Measurements from ENCODE around the gene PATZ1. TPM values are rescaled to one million over a fixed set of nuclear protein-coding genes. Genes with fewer than 3 reads are reported as not detected.

The PATZ1 gene
- total RNA-seq, 1 donor from 2014 or later = 27.4 TPM

DNA sequence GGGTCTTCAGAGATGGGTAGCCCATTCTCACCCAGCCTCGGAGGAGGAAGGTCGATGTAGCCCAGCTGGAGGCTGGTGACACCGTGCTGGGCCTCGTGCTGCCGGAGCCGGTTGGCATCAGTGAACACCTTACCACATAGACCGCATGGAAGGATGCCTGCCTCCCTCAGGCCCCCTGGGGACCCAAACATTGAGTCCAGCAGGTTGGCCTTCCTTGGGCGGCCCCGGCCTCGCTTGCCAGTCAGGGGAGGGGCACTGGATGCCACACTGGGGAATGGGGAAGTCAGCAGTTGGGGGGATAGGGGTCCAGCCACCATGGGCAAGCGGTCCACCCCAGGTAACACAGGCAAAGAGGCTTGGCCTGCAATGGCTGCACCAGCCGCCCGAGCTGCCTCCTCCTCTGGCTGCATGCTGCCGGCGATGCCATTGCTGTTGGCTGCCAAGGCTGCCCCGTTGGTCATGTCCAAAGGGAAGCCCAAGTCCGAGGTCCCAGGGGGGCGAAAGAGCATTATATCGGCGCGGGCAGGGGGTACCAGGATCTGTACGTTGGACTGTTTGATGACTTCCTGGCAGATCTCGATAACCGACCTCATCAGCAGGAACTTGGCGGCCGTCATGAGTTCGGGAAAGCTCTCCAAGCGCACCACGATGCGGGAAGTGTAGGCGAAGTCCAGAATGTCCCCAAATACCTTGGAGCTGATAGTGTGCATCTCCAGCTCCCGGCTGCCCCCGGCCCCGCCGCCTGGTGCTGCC lies 1.4 kb downstream of the PATZ1 start:
- intact Hi-C loops (cut with micrococcal nuclease) = loop anchor here (1.0 to 5.0 kb wide), 5 partner anchors 52 to 1742 kb away; partner anchors contain the start of genes DEPDC5, DRG1, EIF4ENIF1 and NF2

DNA sequence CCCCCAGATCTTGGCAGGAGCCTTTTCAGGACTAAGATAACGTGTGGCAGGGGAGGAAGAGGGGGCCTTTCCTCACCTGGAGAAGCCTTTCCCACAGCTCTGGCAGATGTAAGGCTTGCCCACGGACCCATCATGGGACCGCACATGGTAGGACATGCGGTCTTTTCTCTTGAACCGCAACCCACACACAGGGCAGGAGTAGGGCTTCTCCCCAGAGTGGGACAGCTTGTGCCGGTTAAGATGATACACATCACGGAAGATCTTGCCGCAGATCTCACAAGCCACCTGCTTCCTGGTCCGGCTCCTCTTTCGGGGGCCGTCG lies 1.9 kb downstream of the PATZ1 start:
- intact Hi-C loops (cut with micrococcal nuclease) = loop anchor here (2.0 kb wide), 1 partner anchor 145 kb away; the partner anchor contains the start of gene EIF4ENIF1

DNA sequence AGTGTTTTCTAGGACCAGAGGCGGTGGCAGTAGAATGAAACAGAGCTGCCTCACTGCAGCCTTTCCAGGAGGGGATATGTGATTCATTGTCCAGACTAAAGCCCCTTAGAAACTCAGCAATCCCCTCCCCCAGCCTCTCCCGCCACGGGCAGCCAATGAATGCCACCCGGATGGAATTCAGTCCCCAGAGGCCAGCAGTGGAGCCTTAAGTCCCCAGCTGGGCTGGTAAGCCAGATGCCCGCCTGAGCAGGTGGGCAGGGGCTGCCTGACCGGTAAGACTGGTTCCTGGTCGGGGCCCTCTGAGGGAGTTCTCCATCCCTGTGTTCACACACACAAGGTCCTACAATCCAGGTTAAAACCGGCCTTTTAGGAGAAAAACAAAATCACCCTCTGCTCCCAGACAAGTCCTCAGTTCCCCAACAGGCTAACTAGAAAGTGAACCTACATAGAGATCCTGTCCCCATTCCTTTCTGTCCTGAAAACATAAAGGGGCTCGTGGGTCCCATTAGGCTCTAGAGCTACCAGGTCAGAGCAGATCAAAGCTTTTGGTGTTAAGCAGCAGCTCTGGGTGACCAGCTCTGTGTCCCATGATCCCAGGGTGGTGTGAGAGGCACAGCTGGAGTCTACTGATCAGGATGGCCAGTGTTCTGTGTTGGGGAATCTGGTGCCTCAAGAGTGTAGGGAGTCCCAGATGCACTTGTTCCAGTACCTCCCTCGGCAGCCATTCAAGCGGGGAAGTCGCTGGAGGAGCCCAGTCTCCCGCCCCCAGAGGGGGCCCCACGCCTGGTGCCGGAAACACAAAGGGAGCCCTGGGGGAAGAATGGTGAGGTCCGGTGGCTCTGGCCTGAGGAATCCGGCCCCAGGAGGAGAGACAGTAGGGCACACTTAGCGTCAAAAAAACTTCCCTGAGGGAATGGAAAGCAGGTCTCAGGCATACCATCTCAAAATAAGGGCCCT lies 2.6 kb downstream of the PATZ1 start:
- intact Hi-C loops (cut with micrococcal nuclease) = loop anchor here (2.0 kb wide), 1 partner anchor 145 kb away; the partner anchor contains the start of gene EIF4ENIF1

DNA sequence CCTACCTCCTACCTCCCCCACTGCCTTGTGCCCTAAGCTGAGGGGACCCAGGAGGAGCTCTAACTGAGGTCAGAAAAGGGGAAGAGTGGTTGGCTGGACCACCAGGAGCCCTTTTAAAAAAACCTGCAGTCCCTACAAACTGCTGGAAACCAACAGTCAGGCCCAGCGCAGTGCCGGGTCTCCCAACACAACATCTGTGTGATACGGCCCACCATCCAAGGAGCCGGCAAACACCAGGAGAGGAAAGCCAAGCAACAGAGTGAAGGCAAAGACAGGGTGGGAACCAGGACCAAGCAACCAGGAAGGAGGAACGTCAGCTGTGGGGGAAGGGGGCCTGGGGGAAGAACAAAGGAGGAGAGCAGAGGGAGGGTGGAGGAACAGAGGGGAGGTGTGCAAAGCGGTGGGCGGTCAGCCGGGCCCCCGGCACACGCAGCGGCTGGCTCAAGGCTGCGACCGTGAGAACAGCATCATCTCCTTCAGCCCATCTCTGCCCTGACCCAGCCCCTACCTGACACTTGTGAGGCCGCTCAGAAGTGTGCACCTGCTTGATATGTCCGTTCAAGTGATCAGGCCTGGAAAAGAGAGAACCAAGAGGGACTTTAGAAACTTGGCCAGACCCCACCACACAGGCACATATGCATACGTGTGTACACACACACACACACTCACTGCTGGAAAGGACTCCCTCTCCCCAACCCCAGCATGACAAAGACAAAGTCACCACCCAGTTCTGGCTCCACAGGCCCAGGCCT lies 3.6 kb downstream of the PATZ1 start:
- intact Hi-C loops (cut with micrococcal nuclease) = no loop called here

DNA sequence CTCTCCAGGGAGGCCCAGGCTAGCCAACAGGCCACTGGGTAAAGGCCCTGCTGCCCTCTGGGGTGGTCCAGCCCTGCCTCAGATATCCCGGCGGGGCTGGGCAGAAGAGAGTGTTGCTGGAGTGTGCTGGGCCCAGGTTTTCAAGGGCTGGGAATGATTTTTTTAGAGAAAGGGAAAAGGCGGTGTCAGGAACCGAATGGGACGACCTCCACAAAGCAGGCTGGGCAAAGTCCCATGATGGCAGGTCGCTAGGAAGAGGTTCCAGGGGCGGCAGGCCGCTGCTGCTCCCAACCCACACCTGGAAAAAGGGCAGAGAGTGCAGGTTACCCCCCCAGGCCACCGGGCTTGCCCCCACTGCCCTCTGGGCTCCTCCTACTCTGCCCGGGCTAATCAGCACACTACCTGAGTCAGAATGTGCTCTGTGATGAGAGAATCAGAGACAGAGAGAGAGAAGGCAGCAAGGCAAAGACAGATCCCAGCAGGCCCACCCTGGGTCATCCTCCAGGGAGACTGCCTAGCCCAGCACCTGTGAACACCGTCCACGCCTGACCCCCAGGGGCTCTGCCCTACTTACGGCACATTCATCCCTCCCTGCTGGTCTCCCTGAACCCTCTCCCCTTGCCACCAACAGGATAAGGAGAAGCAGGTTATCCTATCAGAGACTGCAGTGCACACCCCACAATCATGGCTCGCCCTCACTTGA lies 4.6 kb downstream of the PATZ1 start:
- intact Hi-C loops (cut with micrococcal nuclease) = no loop called here

DNA sequence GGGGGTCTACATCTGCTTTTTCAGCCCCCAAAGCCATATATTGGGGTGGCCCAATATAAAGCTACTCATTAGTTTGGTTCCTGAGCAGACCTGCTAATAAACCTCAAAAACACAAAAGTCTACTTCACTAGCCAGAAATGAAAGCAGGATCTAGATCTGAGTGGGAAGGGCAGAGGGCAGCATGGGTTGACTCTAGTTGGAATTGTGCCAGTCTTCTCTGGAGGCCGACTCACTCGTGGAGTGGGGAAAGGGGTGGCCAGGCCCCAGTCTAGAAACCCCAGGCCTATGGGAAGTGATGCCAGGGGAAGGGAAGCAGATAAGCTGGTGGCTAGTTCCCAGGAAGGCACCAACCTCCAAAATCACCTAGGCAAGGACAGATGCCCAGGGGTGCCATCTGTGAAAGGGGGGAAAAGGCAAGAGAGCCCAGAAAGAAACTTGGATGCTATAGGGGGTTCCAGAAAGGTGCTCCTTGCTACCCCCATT lies 5.3 kb downstream of the PATZ1 start:
- intact Hi-C loops (cut with micrococcal nuclease) = no loop called here

DNA sequence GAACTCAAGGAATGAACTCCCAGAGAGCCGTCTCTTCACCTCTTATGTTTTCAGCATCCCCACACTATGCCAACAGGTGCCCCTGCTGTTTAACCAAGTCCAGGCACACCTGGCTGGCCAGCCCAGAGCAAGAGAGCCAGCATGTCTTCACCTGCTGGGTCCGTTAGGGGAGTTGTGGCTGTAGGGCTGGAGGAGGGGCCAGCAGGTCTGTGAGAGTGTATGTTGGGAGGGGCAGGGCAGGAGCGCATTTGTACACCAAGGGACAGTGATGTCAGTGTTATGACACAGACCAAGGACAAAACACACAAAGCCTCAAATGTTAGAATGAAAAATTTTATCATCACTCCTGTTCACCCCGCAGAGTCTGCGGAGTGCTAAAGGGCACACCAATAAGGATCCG lies 5.8 kb downstream of the PATZ1 start:
- intact Hi-C loops (cut with micrococcal nuclease) = no loop called here

DNA sequence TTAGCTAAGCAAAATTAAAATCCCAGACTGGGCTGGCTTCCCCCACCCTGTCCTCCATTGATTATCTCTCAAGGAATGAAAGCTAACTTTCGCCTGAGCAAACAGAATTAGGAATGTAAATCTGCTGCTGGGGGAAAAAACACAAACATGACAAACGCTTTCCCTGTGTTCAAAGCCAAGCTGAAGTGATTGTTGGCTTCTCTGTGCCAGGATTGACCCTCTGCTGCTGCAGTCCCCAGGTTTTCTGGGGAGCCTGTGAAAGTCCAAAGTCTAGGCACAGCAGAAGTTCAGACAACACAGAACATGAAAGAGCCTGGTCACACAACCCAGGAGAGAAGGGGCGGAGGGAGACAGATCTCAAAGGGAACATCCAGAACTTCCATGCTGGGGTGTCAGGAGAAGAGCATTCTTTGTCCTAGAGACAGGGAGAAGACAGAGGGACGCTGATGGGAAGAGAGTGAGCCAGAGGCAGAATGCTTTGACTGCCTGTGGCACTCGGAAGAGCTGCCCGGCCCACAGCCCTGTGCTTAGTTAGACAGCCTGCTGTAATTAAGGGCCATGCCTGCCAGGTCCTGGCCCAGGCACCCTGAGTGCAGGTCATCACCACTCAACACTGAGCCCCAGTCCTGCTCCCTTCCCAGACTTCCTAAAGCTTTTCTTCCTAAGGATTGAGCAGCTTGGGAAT lies 6.9 kb downstream of the PATZ1 start:
- intact Hi-C loops (cut with micrococcal nuclease) = no loop called here

DNA sequence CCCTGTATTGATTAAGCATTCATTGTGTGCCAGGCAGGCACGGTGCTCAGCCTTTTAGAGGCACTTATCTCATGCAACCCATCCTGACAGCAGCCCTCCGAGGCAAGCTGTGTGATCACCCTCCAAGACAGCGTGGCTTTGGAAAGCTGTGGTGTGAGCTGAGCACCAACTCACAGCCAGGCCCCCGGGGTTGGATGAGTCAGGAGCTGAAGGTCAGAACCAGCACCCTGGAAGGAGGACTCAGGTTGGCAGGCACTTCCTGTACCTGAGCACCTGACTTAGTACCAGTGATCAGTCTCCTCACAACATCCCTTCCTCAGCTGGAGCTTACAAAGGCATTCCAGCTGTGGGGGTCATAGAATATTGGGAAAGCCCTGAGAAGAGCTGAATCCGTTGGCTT lies 9.0 kb downstream of the PATZ1 start:
- intact Hi-C loops (cut with micrococcal nuclease) = no loop called here

DNA sequence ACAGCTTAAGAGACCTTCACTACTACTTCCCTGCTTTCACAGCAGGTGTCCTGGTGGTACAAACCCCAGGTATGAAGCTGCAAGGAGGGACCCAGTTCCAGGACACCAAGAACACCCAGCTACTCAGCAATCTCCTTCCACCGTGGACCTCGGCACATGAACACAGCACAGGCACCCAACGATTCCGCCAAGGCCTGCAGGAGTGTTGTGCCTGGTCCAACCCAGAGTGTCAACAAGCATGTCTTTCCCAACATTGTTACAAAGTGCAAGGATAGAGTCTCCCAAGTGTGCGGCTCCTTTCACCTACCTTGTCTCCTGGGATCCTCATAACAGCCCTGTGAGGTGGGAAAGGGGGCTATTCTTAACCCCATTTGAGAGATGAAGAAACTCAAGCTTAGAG lies 11.8 kb downstream of the PATZ1 start:
- intact Hi-C loops (cut with micrococcal nuclease) = no loop called here

DNA sequence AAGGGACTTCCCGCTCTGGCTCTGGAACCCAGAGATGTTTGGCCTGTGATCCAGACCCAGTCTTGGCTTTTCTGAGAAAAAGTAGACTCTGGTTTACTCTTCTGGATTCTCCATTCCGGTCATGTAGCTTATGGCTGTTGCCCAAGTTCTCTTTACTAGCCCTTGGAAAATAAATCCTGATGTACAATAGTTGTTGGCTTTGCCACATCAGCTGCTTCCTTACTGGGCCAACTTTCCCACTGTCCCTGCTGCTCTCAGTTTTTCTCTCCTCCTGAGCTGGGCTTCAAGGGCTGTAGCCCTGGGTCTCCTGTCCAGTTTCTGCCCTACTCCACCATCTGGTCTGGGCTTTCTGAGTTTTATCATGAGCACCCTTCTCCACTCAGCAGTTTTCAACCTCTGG lies 12.5 kb downstream of the PATZ1 start:
- intact Hi-C loops (cut with micrococcal nuclease) = no loop called here

DNA sequence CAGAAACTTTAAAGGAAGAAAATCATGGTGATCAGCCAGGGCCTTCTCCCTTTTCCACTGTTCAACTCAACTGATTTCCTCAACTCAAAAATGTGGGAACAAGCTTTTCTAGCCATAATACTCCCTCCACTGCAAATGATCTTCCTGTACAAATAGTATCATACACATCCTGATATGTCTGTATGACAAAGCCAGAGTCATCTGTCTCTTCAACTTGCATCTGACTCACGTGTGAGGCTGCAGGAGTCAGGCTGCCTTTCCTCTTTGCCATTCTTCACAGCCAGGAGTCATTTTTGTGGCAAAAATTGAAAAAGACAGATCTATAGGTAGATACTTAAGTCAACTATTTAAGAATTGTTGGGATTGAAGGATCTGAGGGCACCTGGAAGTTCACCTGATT lies 13.3 kb downstream of the PATZ1 start:
- intact Hi-C loops (cut with micrococcal nuclease) = no loop called here

DNA sequence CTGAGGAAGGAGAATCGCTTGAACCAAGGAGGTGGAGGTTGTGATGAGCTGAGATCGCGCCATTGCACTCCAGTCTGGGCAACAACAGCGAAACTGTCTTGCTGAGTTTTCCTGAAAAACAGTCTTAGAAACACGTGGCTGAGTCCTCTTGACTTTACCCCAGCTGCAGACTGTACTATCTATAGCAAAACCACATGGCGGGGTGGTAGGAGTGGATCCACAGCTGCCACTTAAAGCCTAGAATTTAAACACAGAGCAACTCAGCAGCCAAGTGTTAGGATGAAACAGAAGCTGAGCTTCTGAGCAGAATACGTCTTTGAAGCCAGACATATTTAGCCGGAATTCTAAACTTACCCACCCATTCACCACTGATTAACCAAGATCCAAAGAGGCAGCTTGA lies 14.1 kb downstream of the PATZ1 start:
- intact Hi-C loops (cut with micrococcal nuclease) = no loop called here

DNA sequence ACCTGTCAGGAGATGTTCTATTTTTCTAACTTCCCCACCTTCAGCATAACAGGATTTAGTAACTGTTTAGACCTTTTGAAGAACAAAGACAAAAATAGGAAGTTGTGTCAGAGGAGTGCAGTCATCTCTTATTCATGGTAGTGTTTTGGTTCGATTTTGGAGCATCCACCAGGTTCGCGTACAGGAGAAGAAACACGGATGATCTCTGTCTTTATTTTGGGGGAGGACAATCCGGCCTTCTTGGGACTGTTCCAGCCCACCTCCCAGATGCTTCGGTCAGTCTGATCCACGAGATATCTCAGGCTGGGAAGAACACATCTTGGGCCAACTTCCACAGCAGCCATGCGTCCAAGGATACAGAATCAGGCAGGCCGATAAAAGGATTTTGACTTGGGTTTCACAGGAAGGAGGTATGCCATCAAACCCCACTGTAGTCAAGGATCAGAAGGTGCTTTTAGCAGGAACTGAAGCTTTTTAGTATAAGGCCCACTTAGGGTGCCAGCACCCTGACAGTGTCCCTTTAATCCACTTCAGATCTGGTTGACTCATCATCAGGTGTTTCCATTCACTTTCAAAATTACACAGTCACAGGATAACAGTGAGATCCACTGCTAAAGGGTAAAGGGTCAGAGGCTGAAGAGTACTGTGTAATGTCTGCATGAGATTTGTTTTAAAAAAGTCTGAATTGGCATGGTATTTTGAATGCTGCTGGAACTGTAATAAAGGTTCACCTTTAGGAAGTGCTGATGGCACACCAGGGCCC lies 16.5 kb downstream of the PATZ1 start:
- intact Hi-C loops (cut with micrococcal nuclease) = no loop called here

DNA sequence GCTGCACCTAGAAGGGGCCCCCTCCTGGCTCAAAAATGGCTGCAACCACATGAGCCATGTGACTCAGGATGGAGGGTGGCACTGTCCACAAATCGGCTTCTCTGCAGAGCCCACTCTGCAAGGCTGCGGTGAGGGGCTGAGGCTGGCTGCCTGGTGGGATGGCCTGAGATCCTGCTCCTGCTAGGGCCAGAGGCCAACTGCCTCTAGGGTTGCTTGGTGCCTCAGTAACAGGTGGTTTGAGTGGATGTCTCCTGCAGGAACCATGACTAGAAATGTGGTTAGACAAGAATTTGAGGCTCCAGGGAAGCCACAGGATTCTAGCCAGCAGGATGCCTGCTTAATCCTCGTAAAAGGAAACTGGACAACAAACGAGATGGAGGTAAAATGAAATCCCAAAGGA lies 17.1 kb downstream of the PATZ1 start:
- intact Hi-C loops (cut with micrococcal nuclease) = no loop called here

DNA sequence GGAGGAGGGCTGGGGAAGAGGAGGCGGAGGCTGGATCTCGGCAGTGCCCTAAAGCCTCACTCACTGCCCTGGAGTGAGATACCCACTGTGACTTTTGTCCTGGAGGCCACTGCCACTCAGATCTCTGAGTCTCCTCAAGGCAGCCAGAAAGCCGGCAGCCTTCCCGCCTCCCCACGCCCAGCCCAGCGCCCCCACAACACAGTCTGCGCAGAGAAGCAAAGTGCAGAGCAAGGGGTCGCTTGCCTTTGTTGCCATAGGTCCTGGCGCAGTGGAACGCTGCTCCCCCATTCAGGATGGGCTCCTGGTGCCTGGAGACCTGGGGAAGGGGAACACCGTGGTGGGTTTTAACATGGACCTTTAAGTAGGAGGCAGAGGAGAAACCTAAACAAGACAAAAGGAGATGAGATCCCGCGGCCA lies 17.6 kb downstream of the PATZ1 start:
- intact Hi-C loops (cut with micrococcal nuclease) = no loop called here

DNA sequence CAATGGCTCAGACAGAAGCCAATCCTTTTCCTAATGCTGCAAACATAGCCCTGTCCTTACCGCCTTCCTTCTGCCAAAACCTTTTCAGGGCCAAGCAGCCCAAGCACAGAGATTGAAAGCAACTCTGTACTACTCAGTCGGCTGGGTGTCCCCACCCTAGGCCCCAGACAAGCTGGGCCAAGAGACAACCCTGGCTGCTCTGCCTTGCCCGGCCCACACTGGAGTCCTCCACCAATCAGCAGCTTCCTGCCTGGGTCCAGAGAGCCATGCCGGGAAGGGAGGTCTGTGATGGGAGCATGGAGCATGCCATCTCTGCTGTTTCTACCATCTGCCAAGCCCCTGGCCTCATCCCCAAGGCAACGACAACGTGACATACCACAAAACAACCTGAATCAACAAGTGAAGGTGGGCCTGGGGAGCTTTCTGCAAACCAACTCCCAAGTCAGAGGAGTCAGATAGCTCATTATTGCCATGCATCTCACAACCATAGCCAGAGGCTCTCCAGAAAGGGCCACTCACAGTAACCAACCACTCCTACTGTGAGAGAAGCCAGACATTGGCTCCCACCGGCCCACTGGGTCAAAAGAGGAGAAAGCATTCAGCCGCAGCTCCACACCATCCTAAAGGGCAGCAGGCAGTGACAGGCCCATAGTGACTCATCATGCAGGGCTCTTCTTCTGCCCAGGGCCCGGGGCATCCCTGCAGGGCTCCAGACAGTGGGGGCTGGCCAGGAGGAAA lies 18.2 kb downstream of the PATZ1 start:
- intact Hi-C loops (cut with micrococcal nuclease) = no loop called here

DNA sequence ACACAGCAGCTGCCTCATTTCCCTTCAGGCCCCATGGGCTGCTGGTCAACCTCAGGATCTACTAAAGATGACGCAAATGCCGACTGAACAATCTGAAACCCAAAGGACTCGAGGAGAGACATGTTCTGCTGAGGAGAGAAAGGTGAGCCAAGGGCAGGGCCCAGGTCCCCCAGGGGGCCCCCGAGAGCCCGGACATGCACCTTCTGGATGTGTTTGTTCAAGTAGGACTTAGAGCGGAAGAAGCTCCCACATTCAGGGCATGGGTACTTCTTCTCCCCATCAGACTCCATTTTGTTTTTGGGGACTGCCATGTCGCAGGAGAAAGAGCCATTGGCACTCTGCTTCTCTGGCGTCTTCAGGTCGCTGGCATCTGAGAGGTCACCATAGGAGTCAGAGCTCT lies 19.3 kb downstream of the PATZ1 start:
- intact Hi-C loops (cut with micrococcal nuclease) = no loop called here
